Activated CD4-positive, alpha-beta memory T cell treated with anti-CD3 and anti-CD28 coated beads, Interleukin-2, amount 10 ng/mL, durations not matched to agents 7 days and 5 days (primary cell): ENCODE results near the gene FHDC1. TPM values are rescaled to one million over a fixed set of nuclear protein-coding genes. Genes with fewer than 3 reads are reported as not detected.
A peak's percentile ranks its signal among the peaks of the same experiment; 100 is the strongest.

Source experiments
- CTCF ChIA-PET: fragments of 350-600 bp; sonication (Branson Sonifier 250); formaldehyde crosslinking; loops from one replicate; lab custom pipeline; 2021; ENCODE audit warnings: antibody characterized with exemption, inconsistent platforms; lab: Charles Lee
- POLR2A ChIA-PET: fragments of 350-600 bp; sonication (Branson Sonifier 250); formaldehyde crosslinking; loops from one replicate; lab custom pipeline; 2021; ENCODE audit warnings: antibody characterized with exemption; lab: Charles Lee
- DNase-seq: peaks from one replicate; pipeline ENCODE4 v3.0.0-alpha.2; 2020
- H3K27ac Mint-ChIP-seq: one replicate; pipeline ENCODE4 v1.8.0; 2021; ENCODE audit warnings: mild to moderate bottlenecking, mixed read lengths
- H3K27me3 Mint-ChIP-seq: one replicate; pipeline ENCODE4 v1.8.0; 2021; ENCODE audit warnings: mixed read lengths
- H3K36me3 Mint-ChIP-seq: one replicate; pipeline ENCODE4 v1.8.0; 2021; ENCODE audit warnings: low read depth, mixed read lengths
- H3K4me1 Mint-ChIP-seq: one replicate; pipeline ENCODE4 v1.8.0; 2021; ENCODE audit warnings: mixed read lengths
- H3K4me3 Mint-ChIP-seq: one replicate; pipeline ENCODE4 v1.8.0; 2021; ENCODE audit warnings: mild to moderate bottlenecking, mixed read lengths
- H3K9me3 Mint-ChIP-seq: one replicate; pipeline ENCODE4 v1.8.0; 2021; ENCODE audit warnings: mixed read lengths
- total RNA-seq, 2 experiments: library from RNA; stranded (reverse); gene quantifications; one replicate each; pipeline ENCODE4 v1.2.3, GENCODE V29; 2021

The FHDC1 gene
- total RNA-seq, 2 experiments from 2014 or later = 0.05 to 0.15 TPM

DNA sequence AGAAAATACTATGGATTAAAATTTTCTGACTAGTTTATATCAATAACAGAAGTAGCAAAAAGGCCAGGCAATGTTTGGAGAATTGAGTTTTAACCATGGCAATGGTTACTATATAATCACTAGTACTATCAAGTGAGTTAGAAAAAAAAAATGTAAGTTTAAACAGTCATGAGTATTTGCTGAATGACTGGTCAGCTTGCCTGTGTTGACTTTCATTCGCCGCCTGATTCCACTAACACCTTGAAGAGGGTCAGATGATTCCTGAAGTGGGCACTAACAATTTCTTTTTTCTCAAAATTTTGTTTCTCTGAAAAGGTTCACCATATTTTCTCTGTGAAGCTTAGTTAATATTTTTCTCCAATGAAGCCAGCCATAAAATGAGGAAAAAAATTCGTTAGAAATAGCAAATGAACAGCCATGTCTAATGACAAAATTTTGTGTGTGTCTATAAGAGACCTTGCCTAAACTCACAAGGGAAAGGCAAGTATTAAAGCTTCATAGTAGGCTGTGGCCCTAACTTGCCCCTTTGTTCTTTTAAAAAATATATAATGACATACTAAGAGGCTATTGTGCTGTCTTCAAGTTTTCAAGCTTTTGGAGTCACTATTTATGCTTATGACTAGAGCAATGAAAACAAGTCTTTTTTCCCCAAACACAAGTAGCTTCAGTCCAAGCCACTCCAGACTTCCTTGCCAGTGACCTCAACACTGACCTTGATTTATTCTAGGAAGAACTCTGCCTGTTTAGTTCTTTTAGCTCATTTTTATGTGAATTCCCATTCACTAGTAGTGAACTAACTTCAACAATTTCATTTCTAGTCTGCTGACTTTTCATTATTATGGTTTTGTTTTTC lies 18.4 kb upstream of the FHDC1 start:
- CTCF ChIA-PET = no interaction called here
- POLR2A ChIA-PET = no interaction called here

DNA sequence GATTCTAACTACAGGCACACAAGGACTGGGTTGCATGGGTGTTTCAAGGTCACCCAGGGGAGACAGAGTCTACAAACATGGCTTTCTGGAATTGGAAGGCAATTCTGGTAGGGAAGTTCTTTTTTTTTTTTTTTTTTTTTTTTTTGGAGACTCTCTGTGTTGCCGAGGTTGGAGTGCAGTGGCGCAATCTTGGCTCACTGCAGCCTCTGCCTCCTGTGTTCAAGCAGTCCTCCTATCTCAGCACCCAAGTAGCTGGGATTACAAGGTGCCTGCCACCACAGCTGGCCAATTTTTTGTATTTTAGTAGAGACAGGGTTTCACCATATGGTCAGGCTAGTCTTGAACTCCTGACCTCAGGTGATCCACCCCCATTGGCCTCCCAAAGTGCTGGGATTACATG lies 16.3 kb upstream of the FHDC1 start:
- H3K27me3 Mint-ChIP-seq = no peaks in the 10 kb centered on the region
- no peak for DNase-seq
- no peak overlapping the region for H3K27ac Mint-ChIP-seq
- ChIA-PET CTCF (no interaction called here), POLR2A (no interaction called here)
- no peaks in the 10 kb centered on the region for H3K4me1 Mint-ChIP-seq
- H3K4me3 Mint-ChIP-seq = no peak overlapping the region
- peaks cover 22% of the 10 kb centered on the region for H3K36me3 Mint-ChIP-seq
- H3K9me3 Mint-ChIP-seq = peaks cover 12% of the 10 kb centered on the region

More for the DNA sequence above, 18.4 kb upstream of the FHDC1 start:
- Mint-ChIP-seq H3K4me1 (no peaks in the 10 kb centered on the region), H3K27ac (no peak overlapping the region), H3K4me3 (no peak overlapping the region), H3K36me3 (peaks cover 22% of the 10 kb centered on the region), H3K9me3 (peaks cover 12% of the 10 kb centered on the region), H3K27me3 (no peaks in the 10 kb centered on the region)
- no peak for DNase-seq

DNA sequence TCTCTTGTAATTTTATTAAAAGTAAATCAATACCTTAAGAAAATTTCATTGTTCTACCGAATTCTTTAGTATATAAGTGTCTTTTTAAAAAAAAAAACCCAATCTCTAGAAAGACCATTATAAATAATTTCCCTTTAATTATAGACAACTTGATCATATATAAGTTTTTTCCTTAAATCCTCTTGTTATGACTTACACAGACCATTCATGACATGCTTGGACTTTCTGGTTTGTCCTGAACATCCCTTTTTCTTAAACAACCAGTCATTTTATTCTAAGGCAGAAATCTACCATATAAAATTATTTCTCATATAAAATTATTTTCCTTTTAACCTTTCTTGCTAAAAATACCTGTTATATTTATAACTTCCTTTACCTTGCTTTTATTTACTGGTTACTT lies 15.4 kb upstream of the FHDC1 start:
- DNase-seq = no peak
- Mint-ChIP-seq H3K4me3 (no peak overlapping the region), H3K9me3 (peaks cover 12% of the 10 kb centered on the region), H3K36me3 (peaks cover 22% of the 10 kb centered on the region), H3K27me3 (no peaks in the 10 kb centered on the region), H3K4me1 (no peaks in the 10 kb centered on the region), H3K27ac (no peak overlapping the region)
- ChIA-PET CTCF (no interaction called here), POLR2A (no interaction called here)

DNA sequence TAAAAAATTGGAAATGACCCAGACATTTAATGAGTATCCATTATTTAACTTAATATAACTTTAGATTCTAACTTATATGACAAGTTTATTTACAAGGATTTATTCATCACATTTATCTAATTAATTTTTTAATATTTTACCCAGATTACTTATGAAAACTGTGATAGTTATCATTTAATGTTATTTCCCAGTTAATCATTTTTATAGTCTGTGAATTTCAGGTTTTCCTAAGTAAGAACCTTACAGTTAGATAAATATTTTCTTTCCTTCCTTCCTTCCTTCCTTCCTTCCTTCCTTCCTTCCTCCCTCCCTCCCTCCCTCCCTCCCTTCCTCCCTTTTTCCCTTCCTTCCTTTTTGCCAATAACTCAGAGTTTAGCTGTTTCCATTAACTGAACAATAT lies 14.8 kb upstream of the FHDC1 start:
- DNase-seq = no peak
- no peaks in the 10 kb centered on the region for H3K4me1 Mint-ChIP-seq
- H3K9me3 Mint-ChIP-seq = peaks cover 12% of the 10 kb centered on the region
- CTCF ChIA-PET = no interaction called here
- no peak overlapping the region for H3K27ac Mint-ChIP-seq
- POLR2A ChIA-PET = no interaction called here
- peaks cover 2% of the 10 kb centered on the region for H3K27me3 Mint-ChIP-seq
- no peak overlapping the region for H3K4me3 Mint-ChIP-seq
- H3K36me3 Mint-ChIP-seq = peaks cover 22% of the 10 kb centered on the region

DNA sequence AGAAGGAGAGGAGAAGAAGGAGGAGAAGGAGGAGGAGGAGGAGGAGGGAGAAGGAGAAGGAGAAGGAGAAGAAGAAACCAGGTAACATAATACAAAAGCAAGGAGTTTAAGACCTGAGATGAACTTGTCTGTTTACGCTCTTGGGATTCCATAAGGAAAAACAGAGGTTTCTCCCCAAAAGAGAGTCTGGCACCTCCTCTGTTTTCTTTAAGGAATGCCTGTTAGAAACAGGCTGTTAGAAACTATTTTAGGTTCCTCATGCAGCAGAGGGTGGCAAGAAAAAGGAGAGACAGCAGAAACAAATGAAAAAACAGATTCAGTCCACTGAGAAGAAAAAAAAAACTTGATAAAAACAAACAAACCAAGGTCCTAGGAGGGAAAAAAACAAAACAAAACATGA lies 10.3 kb upstream of the FHDC1 start:
- CTCF ChIA-PET = no interaction called here
- peaks cover 3% of the 10 kb centered on the region for H3K9me3 Mint-ChIP-seq
- peaks cover 10% of the 10 kb centered on the region for H3K27me3 Mint-ChIP-seq
- DNase-seq = no peak
- POLR2A ChIA-PET = no interaction called here
- no peak overlapping the region for H3K27ac Mint-ChIP-seq
- H3K4me3 Mint-ChIP-seq = no peak overlapping the region
- H3K4me1 Mint-ChIP-seq = no peaks in the 10 kb centered on the region
- H3K36me3 Mint-ChIP-seq = peaks cover 6% of the 10 kb centered on the region

DNA sequence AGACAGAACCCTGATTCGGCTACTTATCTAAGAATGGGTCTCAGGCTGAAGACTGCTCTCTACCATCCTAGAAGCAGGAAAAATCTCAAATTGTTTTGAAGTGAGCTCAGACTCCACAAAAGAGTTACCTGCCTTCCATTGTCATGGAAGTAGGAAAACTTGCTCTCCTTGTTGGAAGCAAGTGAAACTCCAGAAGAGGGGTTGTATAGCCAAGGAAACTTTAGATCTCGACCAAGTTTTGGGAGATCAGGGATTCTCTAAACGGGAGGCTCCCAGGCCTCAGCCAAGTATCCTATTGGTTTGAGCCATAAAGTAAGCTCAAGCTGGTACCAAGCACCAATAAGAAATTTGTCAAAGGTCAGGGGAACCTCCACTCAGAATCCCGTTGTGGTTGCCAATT lies 9.2 kb upstream of the FHDC1 start:
- POLR2A ChIA-PET = no interaction called here
- DNase-seq = no peak
- H3K27me3 Mint-ChIP-seq = peaks cover 17% of the 10 kb centered on the region
- H3K4me1 Mint-ChIP-seq = no peaks in the 10 kb centered on the region
- peaks cover under 1% of the 10 kb centered on the region for H3K36me3 Mint-ChIP-seq
- no peaks in the 10 kb centered on the region for H3K9me3 Mint-ChIP-seq
- CTCF ChIA-PET = interaction anchor here (0.6 kb wide), 1 partner anchor 232 kb away, joined by 5 read pairs; no protein-coding TSS in a partner anchor
- H3K27ac Mint-ChIP-seq = no peak overlapping the region
- H3K4me3 Mint-ChIP-seq = no peak overlapping the region

DNA sequence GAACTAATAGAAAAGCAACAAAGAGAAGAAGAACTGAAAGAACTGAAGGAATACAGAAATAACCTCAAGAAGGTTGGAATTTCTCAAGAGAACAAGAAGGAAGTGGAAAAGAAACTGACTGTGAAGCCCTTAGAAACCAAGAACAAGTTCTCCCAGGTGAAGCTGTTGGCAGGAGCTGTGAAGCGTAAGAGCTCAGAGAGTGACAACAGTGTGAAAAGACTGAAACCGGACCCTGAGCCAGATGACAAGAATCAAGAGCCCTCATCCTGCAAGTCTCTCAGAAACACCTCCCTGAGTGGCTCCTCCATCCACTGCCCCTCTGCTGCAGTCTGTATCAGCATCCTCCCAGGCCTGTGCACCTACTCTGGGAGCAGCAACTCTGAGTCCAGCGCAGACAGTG lies 8.4 kb upstream of the FHDC1 start:
- Mint-ChIP-seq H3K27me3 (peaks cover 19% of the 10 kb centered on the region), H3K4me3 (no peak overlapping the region), H3K9me3 (no peaks in the 10 kb centered on the region), H3K4me1 (no peaks in the 10 kb centered on the region), H3K36me3 (no peaks in the 10 kb centered on the region), H3K27ac (no peak overlapping the region)
- CTCF ChIA-PET = no interaction called here
- DNase-seq = no peak
- POLR2A ChIA-PET = no interaction called here

DNA sequence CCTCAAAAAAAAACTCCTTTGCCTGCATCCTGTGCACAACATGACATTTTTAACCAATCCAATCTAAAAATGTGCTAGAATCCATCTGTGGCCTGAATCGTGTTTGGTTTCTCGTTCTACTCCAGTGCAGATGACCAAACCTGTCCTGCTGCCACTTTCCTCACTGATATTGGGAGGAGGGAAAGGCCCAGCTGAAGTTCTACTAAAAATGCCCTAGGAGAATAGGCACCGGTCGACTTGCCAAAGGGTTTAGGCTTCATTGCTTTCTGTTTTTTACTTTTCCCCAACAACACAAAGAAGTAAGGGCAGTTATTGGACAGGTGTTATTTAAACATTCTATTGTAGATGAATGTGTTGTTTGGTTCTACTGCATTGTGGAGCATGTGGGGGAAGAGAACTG lies 7.8 kb upstream of the FHDC1 start:
- ChIA-PET CTCF (no interaction called here), POLR2A (no interaction called here)
- H3K36me3 Mint-ChIP-seq = no peaks in the 10 kb centered on the region
- no peak overlapping the region for H3K4me3 Mint-ChIP-seq
- no peaks in the 10 kb centered on the region for H3K4me1 Mint-ChIP-seq
- no peak for DNase-seq
- H3K27ac Mint-ChIP-seq = no peak overlapping the region
- H3K27me3 Mint-ChIP-seq = peaks cover 25% of the 10 kb centered on the region
- no peaks in the 10 kb centered on the region for H3K9me3 Mint-ChIP-seq

DNA sequence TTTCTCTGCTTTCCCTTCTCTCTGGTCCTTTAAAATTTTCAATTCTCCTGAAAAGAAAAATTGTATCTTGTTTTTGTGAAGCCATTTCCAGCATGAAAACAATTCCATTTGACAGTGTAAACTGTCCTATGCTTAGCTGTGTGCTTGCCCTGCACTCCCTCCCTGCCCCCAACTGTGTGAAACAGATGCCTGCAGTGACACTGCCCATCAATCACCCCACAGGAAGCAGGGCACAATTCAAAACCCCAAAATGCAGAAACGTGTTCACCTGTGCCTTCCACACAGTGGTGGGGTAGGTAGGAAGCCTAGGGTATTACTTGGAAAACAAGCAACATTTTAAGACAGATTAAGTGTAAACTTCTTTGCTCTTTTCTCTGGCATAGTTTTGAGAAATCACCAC lies 6.2 kb upstream of the FHDC1 start:
- CTCF ChIA-PET = interaction anchor here (0.8 kb wide), 1 partner anchor 11 kb away, joined by 3 read pairs; no protein-coding TSS in a partner anchor
- peaks cover 39% of the 10 kb centered on the region for H3K27me3 Mint-ChIP-seq

DNA sequence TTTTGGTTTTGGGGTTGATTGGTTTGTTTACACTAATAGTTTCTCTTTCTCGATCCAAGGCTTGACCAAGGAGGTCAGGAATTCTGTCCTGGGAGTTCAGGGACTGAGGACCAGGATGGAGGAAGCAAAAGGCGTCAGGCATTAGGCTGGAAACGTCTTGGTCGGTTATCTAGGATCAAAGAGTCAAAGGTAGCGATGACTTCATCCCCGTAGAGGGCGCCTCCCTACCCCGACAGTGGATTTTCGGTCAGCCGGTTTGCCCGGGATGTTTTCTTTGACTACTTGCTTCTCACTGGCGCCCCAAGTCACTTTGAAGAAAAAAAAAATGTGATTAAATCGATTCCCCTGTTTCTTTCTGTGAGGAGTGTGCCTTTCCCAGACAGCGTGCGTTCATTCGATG lies 980 bp upstream of the FHDC1 start:
- CTCF ChIA-PET = no interaction called here

More for the DNA sequence above, 6.2 kb upstream of the FHDC1 start:
- no peak for DNase-seq
- Mint-ChIP-seq H3K36me3 (no peaks in the 10 kb centered on the region), H3K4me3 (no peak overlapping the region), H3K4me1 (peaks cover 2% of the 10 kb centered on the region), H3K27ac (no peak overlapping the region), H3K9me3 (no peaks in the 10 kb centered on the region)
- POLR2A ChIA-PET = no interaction called here

DNA sequence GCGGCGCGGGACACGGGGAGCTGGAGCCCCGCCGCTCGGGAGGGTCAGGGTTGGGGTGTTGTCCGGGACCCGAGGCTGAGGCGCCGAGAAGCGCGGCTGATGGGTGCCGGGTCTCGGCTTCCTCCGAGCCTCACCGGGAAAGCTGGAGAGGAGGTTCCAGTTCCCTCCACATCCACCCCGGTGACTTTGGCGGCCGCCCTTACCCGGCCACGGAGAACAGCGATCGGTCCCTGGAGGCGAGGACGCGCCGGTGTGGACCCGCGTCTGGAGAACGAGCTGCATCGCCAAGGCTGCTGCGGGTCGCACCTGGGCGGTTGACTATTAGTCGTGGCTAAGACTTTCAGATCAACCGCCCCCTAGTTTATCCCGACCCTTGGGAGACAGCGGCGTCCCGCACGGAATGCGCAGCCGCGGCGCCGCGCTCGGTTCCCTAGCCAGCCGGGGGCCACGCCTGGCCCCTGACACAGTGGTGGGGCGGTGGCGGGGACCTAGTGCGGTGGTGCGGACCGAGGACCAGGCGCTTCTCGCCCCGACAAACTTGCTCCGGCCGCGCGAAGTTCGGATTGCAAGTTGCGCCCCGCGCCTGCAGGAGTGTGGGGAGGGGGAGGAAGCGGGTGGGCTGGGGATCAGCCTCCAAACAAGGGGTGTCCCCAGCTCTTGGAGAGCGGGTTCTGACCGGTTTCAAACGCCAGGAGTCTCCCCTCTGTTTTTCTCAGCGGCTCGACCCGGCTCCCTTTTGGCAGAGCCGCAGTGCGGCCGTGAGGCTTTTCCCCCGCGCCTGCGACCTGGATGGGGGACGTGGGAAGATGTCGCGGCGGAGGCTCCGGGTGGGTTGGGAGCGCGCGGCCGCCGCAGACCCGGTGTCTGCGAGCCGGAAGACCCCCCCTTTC lies 568 bp downstream of the FHDC1 start:
- Mint-ChIP-seq H3K9me3 (no peaks in the 10 kb centered on the region), H3K36me3 (no peaks in the 10 kb centered on the region), H3K27ac (no peak overlapping the region), H3K4me1 (peaks cover 20% of the 10 kb centered on the region), H3K27me3 (peaks cover 67% of the 10 kb centered on the region), H3K4me3 (peak overlapping the region; percentile 37)
- POLR2A ChIA-PET = no interaction called here
- DNase-seq = no peak
- CTCF ChIA-PET = interaction anchor here (1.5 kb wide), 1 partner anchor 191 kb away, joined by 5 read pairs; no protein-coding TSS in a partner anchor

More for the DNA sequence above, 980 bp upstream of the FHDC1 start:
- Mint-ChIP-seq H3K9me3 (no peaks in the 10 kb centered on the region), H3K27me3 (peaks cover 67% of the 10 kb centered on the region), H3K27ac (no peak overlapping the region), H3K36me3 (no peaks in the 10 kb centered on the region), H3K4me1 (peaks cover 20% of the 10 kb centered on the region), H3K4me3 (peak overlapping the region; percentile 61)
- DNase-seq = no peak
- POLR2A ChIA-PET = no interaction called here

DNA sequence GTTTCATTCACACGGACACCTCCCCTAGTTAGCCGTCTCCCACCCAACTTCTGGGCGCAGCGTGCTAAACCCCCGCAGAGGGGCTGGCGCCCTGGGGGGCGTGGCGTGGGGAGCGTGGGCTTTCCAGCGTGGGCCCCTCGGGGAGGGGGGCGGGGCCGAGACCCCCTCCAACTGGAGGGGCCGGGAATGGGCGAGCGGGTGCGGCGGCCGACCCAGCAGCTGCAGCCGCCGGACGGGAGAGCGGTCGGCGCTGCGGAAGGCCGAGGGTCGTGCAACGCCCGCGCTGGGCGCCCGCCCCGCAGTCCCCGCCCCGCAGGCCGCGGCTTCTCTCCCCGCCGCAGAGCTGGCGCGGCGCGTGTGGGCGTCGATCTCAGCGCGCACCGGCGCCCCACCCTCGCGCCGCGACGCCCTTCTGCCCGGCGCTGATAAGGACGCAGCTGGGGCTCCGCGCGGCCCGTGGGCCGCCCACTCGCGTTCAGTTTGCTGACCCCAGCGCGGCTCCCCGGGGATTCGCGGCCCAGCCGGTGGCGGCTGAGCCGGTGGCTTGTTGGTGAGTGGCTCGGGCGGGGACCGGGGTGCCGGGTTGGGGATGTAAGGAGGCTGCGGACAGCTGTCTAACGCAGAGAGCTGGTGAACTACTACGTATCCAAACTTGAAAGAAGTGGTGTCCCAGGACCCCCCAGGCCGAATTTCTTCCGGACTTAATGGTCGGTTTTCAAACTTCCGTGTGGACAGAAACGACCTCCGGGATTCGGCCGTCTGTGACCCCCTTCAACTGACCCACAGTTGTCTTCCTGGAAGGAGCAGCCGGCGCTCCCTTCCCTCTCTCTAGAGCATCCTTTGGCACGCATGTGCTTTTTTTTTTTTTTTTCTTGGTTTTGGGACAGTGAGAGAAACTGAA lies 1.5 kb downstream of the FHDC1 start:
- CTCF ChIA-PET = interaction anchor here (1.5 kb wide), 1 partner anchor 190 kb away, joined by 5 read pairs; no protein-coding TSS in a partner anchor
- Mint-ChIP-seq H3K4me1 (peaks cover 20% of the 10 kb centered on the region), H3K36me3 (no peaks in the 10 kb centered on the region), H3K27me3 (peaks cover 71% of the 10 kb centered on the region), H3K27ac (no peak overlapping the region), H3K4me3 (peak overlapping the region; percentile 68), H3K9me3 (no peaks in the 10 kb centered on the region)
- DNase-seq = no peak
- POLR2A ChIA-PET = no interaction called here
